Esophagus muscularis mucosa (tissue), 4 donors: ENCODE measurements around the gene MTMR10. TPM values are rescaled to one million over a fixed set of nuclear protein-coding genes. Genes with fewer than 3 reads are reported as not detected.

Source experiments
- DNase-seq: peaks from one replicate; pipeline ENCODE4 v3.0.0-alpha.2; 2017; ENCODE audit errors: extremely low spot score
- H3K27ac ChIP-seq, 4 donors: fragments of 200-600 bp; sonication (generic); replicated peaks in 1 of 4; 1 replicate in 3 of 4; 2 replicates in 1 of 4; pipeline ENCODE4 v1.5.1; 2016 to 2019; ENCODE audit warnings: mild to moderate bottlenecking in 1 of 4
- H3K27me3 ChIP-seq, 4 donors: fragments of 200-600 bp; sonication (generic); one replicate each; pipeline versions ENCODE4 v1.5.1 to v1.6.0; 2016 to 2019
- H3K36me3 ChIP-seq, 4 donors: fragments of 200-600 bp; sonication (generic); one replicate each; pipeline ENCODE4 v1.5.1; 2016 to 2019
- H3K4me1 ChIP-seq, 4 donors: fragments of 200-600 bp; sonication (generic); one replicate each; pipeline ENCODE4 v1.5.1; 2016 to 2019
- H3K4me3 ChIP-seq, 4 donors: fragments of 200-600 bp; sonication (generic); 1 replicate in 2 of 4; 2 replicates in 2 of 4; pipeline ENCODE4 v1.5.1; 2016 to 2019; ENCODE audit warnings: mild to moderate bottlenecking in 4 of 4, moderate library complexity in 1 of 4
- H3K9me3 ChIP-seq, 4 donors: fragments of 200-600 bp; sonication (generic); 1 replicate in 3 of 4; 2 replicates in 1 of 4; pipeline ENCODE4 v1.5.1; 2016 to 2019
- EP300 ChIP-seq: sonication (generic); formaldehyde crosslinking; IDR thresholded peaks from one replicate; pipeline ENCODE4 v1.6.1; 2017; ENCODE audit warnings: antibody characterized with exemption
- POLR2A ChIP-seq: fragments of 450-650 bp; IDR thresholded peaks from one replicate; pipeline ENCODE4 v1.6.1; 2017; ENCODE audit warnings: antibody characterized with exemption, moderate library complexity, mild to moderate bottlenecking, low read depth
- POLR2AphosphoS5 ChIP-seq, 2 donors: sonication (generic); formaldehyde crosslinking; IDR thresholded peaks; one replicate each; pipeline ENCODE4 v1.6.1; 2017; ENCODE audit warnings: antibody characterized with exemption in 2 of 2
- WGBS: methylation state at CpG from one replicate; pipeline ENCODE4 v1.1.5; 2018; 5-methylcytosine and 5-hydroxymethylcytosine counted together
- intact Hi-C: fragments of 100-400 bp; cut with DNase I; formaldehyde crosslinking; loops from one replicate; pipeline ENCODE4 v1.15.1; 2023
- total RNA-seq, 4 donors: library from RNA; depleted of rRNA; stranded (reverse); fragments of >200 nt; gene quantifications; one replicate each; pipeline versions ENCODE4 v1.1.0 to v1.2.1, GENCODE V29; 2016
- TF ChIP-seq, protein P1 (sequence below), 3 experiments: fragments of 200-600 bp in 2 of 3; fragments of 450-650 bp in 1 of 3; sonication (generic) in 2 of 3; IDR thresholded peaks; one replicate each; pipeline ENCODE4 v1.5.1; 2017 to 2019; ENCODE audit warnings: antibody characterized with exemption in 3 of 3, mild to moderate bottlenecking in 2 of 3, moderate library complexity in 1 of 3

Gene MTMR10
- total RNA-seq, 4 donors from 2014 or later = 27.4 to 32.3 (median 30.2) TPM

DNA sequence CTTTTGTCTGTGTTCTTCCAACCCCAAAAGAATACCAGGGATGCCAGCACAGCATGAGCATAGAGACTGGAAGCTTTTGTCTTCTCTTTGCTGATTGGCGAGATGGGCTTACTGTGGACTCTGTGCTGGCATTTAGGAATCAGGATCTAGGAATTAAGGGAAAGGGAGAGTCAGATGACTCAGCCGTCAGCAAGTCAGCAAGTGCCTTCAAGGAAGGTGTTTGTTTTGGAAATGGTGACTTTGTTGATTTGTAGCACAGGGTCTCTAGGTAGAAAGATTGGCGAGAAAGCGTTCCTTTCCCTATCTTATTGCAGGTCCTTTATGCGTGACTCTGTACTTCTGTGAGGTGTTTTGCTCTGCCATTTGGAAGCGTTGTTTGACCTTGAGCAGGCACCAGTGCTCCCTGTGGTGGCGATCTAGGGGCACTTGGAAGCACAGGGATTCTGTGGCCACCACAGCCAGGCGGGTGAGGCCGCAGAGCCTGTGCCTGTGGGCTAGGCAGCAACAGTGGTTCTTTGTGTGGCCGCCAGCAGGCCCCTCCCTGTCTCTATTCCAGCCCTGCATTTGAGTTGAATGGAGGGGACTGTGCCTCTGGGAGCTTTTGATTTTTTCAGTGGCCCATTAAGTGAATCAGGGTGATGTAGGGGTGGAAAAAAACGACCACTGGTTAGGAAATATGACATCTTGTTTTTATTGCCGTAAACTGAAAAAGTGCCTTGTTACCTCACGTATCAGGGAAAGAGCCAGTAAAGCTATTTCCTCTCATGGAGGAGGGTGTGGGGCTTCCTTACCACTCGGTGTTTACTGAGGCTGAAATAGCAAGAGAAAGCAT lies 68.7 kb downstream of the MTMR10 start:
- DNase-seq = no peak
- intact Hi-C loops = no loop called here
- whole genome bisulfite sequencing = 78% methylated on average over 14 of the region's 14 CpGs

GRCh38 chr15:30921781-30922479 lies 69.5 kb downstream of the MTMR10 start:
- WGBS = 81% methylated on average over 9 of the region's 9 CpGs
- TF ChIP-seq POLR2A (no peak), POLR2AphosphoS5 (IDR thresholded peaks at IDR 0.05) (no peak), EP300 (no peak)
- TF ChIP-seq, protein P1, sequence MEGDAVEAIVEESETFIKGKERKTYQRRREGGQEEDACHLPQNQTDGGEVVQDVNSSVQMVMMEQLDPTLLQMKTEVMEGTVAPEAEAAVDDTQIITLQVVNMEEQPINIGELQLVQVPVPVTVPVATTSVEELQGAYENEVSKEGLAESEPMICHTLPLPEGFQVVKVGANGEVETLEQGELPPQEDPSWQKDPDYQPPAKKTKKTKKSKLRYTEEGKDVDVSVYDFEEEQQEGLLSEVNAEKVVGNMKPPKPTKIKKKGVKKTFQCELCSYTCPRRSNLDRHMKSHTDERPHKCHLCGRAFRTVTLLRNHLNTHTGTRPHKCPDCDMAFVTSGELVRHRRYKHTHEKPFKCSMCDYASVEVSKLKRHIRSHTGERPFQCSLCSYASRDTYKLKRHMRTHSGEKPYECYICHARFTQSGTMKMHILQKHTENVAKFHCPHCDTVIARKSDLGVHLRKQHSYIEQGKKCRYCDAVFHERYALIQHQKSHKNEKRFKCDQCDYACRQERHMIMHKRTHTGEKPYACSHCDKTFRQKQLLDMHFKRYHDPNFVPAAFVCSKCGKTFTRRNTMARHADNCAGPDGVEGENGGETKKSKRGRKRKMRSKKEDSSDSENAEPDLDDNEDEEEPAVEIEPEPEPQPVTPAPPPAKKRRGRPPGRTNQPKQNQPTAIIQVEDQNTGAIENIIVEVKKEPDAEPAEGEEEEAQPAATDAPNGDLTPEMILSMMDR (IDR thresholded peaks at IDR 0.05) = no peak
- intact Hi-C loops = no loop called here
- Histone ChIP-seq H3K4me1 (peaks cover 0 to 33% (median 7%) of the 10 kb centered on the region in 4 donors), H3K36me3 (peaks cover 46 to 99% (median 80%) of the 10 kb centered on the region in 4 donors), H3K9me3 (no peaks in the 10 kb centered on the region), H3K27me3 (no peaks in the 10 kb centered on the region), H3K4me3 (no peak overlapping the region), H3K27ac (peak overlapping the region in 3 of 4 donors; percentile 24 to 65 (median 65))
- no peak for DNase-seq

More for the DNA sequence above, 68.7 kb downstream of the MTMR10 start:
- H3K4me3 ChIP-seq = no peak overlapping the region
- peaks cover 52 to 100% (median 85%) of the 10 kb centered on the region in 4 donors for H3K36me3 ChIP-seq
- H3K27ac ChIP-seq = peak overlapping the region; percentile 24 to 65 (median 25)
- peaks cover 0 to 33% (median 7%) of the 10 kb centered on the region in 4 donors for H3K4me1 ChIP-seq
- H3K27me3 ChIP-seq = no peaks in the 10 kb centered on the region
- no peaks in the 10 kb centered on the region for H3K9me3 ChIP-seq
- TF ChIP-seq EP300 (no peak), POLR2A (no peak), POLR2AphosphoS5 (IDR thresholded peaks at IDR 0.05) (no peak)
- TF ChIP-seq, protein P1 (IDR thresholded peaks at IDR 0.05) = no peak

- 83% methylated on average over 2 of the region's 4 CpGs for WGBS
- H3K4me1 ChIP-seq = peaks cover 0 to 33% (median 7%) of the 10 kb centered on the region in 4 donors
- TF ChIP-seq EP300 = no peak
- no peak for TF ChIP-seq POLR2A
- TF ChIP-seq, protein P1 (IDR thresholded peaks at IDR 0.05) = no peak
- no peak for TF ChIP-seq POLR2AphosphoS5 (IDR thresholded peaks at IDR 0.05)
- H3K4me3 ChIP-seq = no peak overlapping the region
- no peak for DNase-seq
- no peaks in the 10 kb centered on the region for H3K9me3 ChIP-seq
- intact Hi-C loops = no loop called here
- H3K27me3 ChIP-seq = no peaks in the 10 kb centered on the region
- H3K27ac ChIP-seq = no peak overlapping the region
- peaks cover 37 to 99% (median 77%) of the 10 kb centered on the region in 4 donors for H3K36me3 ChIP-seq
Observed at GRCh38 chr15:30921106-30921505, 70.3 kb downstream of the MTMR10 start.

- H3K27ac ChIP-seq = no peak overlapping the region
- TF ChIP-seq POLR2A = no peak
- TF ChIP-seq, protein P1 (IDR thresholded peaks at IDR 0.05) = no peak
- no peak for TF ChIP-seq EP300
- no peak for TF ChIP-seq POLR2AphosphoS5 (IDR thresholded peaks at IDR 0.05)
- H3K4me1 ChIP-seq = peaks cover 0 to 33% (median 7%) of the 10 kb centered on the region in 4 donors
- H3K27me3 ChIP-seq = no peaks in the 10 kb centered on the region
- H3K36me3 ChIP-seq = peaks cover 26 to 99% (median 76%) of the 10 kb centered on the region in 4 donors
- intact Hi-C loops = no loop called here
- no peak overlapping the region for H3K4me3 ChIP-seq
- WGBS = 83% methylated on average over 5 of the region's 5 CpGs
- no peaks in the 10 kb centered on the region for H3K9me3 ChIP-seq
- DNase-seq = no peak
Observed at GRCh38 chr15:30919877-30920550, 71.4 kb downstream of the MTMR10 start.
